GM21526 (cell line): Measurements from ENCODE around the gene DNAJB13.
"Not testable (repeated sequence)": the region's sequence is repeated elsewhere in the genome, so short reads cannot be mapped to it uniquely, and the experiment has no call there.

Source experiments
- ATAC-seq: cut with Tn5 transposase; IDR thresholded peaks from one replicate; pipeline ENCODE4 v1.9.1; 2021; ENCODE audit warnings: moderate library complexity; ENCODE audit not compliant: unreplicated experiment, low FRiP score

Gene DNAJB13

GRCh38 chr11:73950869-73951710, at the start of gene DNAJB13:
Gene DNAJB13, plus strand, starts transcription at chr11:73951026. Its CDS starts 44 bp downstream, at chr11:73951070.
- ATAC-seq: peak; percentile 70

GRCh38 chr11:73902303-73902702, 48.5 kb upstream of the DNAJB13 start:
- no peak for ATAC-seq

DNA sequence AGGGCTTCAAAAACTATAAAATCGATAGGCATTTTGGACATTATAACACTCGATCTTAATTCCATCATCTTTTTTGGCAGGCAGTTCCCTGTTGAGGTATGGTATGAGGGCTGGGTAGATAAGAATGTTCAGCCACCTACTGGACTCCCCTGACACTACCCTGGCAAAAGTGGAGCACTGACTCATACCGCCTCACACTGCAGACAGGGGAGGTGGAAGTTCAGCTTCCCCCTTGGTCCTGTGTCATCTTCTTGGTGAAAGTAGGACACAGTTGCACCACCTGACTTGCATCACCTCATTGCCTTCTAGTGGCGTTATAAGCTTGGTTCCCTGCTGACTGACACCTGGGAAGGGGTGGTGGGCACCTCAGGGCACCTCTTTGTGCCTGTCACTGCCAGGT, 43.6 kb upstream of the DNAJB13 start:
- ATAC-seq: no peak

DNA sequence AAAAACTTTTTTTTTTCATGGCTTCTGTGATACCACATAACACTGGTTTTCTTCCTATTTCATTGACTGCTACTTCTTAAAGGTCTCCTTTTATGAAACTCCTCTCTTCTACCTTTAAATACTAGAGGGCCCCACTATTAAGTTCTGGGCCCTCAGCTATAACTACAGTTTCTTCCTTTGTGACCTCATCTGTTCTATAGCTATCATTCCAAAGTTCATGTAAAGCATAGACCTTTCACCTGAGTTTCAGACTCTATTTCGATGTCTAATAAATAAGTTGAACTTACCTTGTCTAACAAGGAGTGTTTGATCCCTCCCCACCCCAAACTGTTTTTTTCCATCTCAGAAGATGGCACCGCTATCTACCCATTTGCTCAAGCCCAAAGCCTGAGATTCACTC, 38.8 kb upstream of the DNAJB13 start:
- ATAC-seq: no peak

DNA sequence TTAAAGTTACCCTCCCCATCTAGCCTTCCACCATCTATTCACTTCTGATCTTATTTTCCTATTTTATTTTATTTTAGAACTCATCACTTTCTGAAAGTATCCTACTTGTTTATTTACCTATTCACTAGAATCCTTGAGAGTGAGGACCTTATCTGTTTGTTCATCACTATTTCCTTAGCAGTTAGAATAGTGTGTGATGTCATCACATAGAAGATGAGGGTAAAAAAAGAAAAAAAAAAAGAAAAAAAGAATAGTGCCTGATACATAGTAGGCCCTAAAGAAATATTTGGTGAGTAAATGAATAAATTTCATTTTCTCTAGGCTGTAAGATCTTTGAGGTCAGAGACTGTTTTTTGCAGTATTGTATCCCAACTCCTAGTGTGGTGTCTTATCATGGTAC, 37.4 kb upstream of the DNAJB13 start:
- ATAC-seq: no peak

GRCh38 chr11:73914284-73914683, 36.5 kb upstream of the DNAJB13 start:
- ATAC-seq: no peak

GRCh38 chr11:73916435-73916834, 34.4 kb upstream of the DNAJB13 start:
- no peak for ATAC-seq

GRCh38 chr11:73921180-73921579, 29.6 kb upstream of the DNAJB13 start:
- ATAC-seq: no peak

- no peak for ATAC-seq
Observed at GRCh38 chr11:73929388-73929787, 21.4 kb upstream of the DNAJB13 start.

- ATAC-seq: no peak
Observed at GRCh38 chr11:73931039-73931645, 19.7 kb upstream of the DNAJB13 start.

DNA sequence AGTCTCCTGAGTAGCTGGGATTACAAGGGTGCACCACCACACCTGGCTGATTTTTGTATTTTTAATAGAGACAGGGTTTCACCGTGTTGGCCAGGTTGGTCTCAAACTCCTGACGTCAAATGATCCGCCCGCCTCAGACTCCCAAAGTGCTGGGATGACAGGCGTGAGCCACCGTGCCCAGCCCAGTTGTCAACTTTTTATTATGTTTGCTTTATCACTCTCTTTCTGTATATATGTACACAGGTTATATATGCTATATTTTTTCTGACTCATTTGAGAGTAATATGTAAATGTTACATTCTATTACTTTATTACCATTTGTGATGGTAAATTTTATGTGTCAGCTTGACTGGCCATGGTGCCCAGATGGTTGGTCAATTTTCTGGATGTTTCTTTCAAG, 18.9 kb upstream of the DNAJB13 start:
- no peak for ATAC-seq

- no peak for ATAC-seq
Observed at GRCh38 chr11:73932781-73933180, 18.0 kb upstream of the DNAJB13 start.

- ATAC-seq: not testable (repeated sequence)
Observed at GRCh38 chr11:73936047-73936446, 14.8 kb upstream of the DNAJB13 start.

- ATAC-seq: no peak
Observed at GRCh38 chr11:73939096-73939495, 11.7 kb upstream of the DNAJB13 start.

GRCh38 chr11:73940801-73941570, 9.8 kb upstream of the DNAJB13 start:
- ATAC-seq: no peak

- ATAC-seq: no peak
Observed at GRCh38 chr11:73942010-73942409, 8.8 kb upstream of the DNAJB13 start.

- ATAC-seq: no peak
Observed at GRCh38 chr11:73944085-73944484, 6.7 kb upstream of the DNAJB13 start.

DNA sequence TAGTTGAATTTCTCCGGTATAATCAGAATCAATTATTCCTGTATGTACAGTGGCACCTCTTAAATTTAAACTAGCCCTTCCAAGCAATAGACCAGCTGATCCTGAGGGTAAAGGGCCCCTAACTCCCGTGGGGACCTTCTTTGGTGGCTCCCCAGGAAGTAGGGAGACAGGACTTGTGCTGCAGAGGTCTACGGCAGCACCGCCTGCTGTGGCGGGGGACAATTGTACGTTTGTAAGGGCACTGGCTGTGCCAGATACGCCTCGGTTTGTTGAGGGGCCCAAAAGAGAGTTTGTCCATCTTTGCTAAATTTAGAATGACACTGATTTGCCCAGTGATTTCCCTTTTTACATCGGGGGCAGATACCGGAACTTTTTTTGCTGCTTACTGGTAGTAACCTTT, 5.9 kb upstream of the DNAJB13 start:
- ATAC-seq: no peak

DNA sequence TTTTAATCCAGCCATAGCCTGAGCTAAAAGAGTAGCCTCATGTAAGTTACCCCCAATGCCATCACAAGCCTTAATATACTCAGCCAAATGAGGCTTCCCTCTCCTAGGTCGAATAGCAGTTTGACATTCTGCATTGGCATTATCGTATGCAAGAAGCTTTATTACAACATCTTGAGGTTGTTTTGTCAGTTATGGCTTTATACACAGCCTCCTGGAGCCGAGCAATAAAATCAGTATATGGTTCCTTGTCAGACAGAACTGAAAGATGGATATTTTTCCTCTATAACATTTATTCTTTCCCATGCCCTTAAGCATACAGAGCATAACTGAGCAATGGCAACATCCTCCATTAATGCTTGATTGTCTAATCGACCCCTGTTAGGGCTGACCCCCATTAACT, 5.4 kb upstream of the DNAJB13 start:
- no peak for ATAC-seq

DNA sequence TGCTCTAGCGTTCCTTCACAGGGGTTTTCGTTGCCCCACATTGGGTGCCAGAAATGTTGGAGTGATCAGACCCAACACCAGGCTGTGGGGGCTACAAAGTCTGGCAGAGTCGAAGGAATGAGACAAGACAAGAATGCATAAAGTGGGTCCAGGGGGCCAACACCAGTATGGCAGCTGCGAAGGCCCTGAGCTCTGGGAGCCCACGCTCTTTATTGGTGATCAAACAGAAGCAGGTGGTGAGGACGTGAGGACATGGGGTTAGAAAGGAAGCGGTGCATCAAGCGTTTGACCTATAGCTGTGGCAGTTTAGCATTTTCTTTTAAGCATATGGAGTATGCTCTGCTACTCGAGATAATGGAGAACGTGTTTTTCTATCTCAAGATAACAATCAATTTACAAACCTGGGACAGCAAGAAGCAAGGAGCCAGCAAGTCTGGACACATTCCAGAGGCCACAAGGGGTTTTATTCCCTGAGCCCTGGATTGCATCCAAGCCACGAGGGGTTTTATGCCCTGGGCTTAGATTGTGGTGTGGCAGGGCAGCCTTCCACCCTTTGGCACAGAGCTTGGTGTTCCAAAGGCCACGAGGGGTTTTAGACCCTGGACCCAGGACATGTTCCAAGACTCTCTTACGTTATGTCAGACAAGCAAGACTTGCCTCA, 3.9 kb upstream of the DNAJB13 start:
- ATAC-seq: no peak

DNA sequence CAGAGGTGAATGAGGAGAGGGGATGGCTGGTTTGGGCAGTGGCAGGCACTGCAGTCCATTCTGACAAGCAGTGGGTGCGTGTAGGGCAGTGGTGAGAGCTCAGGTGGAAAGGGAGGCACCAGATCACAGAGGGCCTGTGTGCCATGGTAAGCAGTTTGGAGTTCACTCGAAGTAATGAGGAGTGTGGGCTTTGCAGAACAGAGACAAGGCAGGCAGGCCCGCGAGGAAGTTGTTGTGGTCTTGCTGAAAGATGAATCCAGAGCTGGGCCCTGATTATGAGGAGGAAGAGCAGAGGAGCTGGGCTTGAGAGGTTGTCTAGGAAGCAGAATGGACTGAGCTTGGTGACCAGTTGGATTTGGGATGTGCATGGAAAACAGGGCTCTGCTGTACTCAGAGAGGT, 1.6 kb upstream of the DNAJB13 start:
- ATAC-seq: no peak
